SK-N-SH (cell line): ENCODE data around the gene PRR19. TPM values are rescaled to one million over a fixed set of nuclear protein-coding genes. Genes with fewer than 3 reads are reported as not detected.
A peak's percentile ranks its signal among the peaks of the same experiment; 100 is the strongest.
"Not testable (repeated sequence)": the region's sequence is repeated elsewhere in the genome, so short reads cannot be mapped to it uniquely, and the experiment has no call there.

ENCODE experiments used
- CTCF ChIA-PET: fragments of 300-600, 350-600 bp; formaldehyde crosslinking; extraction: SDS; loops from one replicate; lab custom pipeline; 2021; lab: Yijun Ruan, JAX
- POLR2A ChIA-PET: fragments of 350-600 bp; sonication (Branson Sonifier 250); formaldehyde crosslinking; extraction: SDS; loops from one replicate; lab custom pipeline; 2020; ENCODE audit warnings: antibody characterized with exemption, inconsistent platforms; lab: Yijun Ruan, JAX
- DNase-seq: peaks from one replicate; pipeline ENCODE4 v3.0.0; 2012
- H2AFZ ChIP-seq: fragments of 200-600 bp; sonication (generic); 2 replicates; pipeline ENCODE4 v1.8.1; 2016; ENCODE audit warnings: antibody characterized with exemption, mild to moderate bottlenecking, low read depth
- H3F3A ChIP-seq: fragments of 200-600 bp; sonication (generic); replicated peaks from 2 replicates; pipeline ENCODE3; 2016; ENCODE audit warnings: antibody characterized with exemption, mild to moderate bottlenecking; ENCODE audit not compliant: insufficient read depth
- H3K27ac ChIP-seq, 2 experiments: fragments of 200-500 bp in 1 of 2; fragments of 200-600 bp in 1 of 2; sonication (Bioruptor generic) in 1 of 2; sonication (generic), shearing (Covaris generic) in 1 of 2; 2 replicates each; pipeline versions ENCODE4 v1.5.1 to v1.6.1; 2014 to 2016; ENCODE audit warnings: low read depth in 2 of 2, inconsistent platforms in 1 of 2, low read length in 1 of 2, mild to moderate bottlenecking in 1 of 2, mixed read lengths in 1 of 2
- H3K27me3 ChIP-seq: fragments of 200-600 bp; sonication (generic), shearing (Covaris generic); 2 replicates; pipeline ENCODE4 v1.6.1; 2016; ENCODE audit warnings: mixed run types; ENCODE audit not compliant: insufficient read depth
- H3K36me3 ChIP-seq, 2 experiments: fragments of 200-500 bp in 1 of 2; fragments of 200-600 bp in 1 of 2; sonication (Bioruptor generic) in 1 of 2; sonication (generic) in 1 of 2; replicated peaks in 1 of 2; 2 replicates each; pipeline versions ENCODE3 to v1.5.1; 2014 to 2016; ENCODE audit warnings: low read length in 1 of 2, mild to moderate bottlenecking in 1 of 2; ENCODE audit not compliant: insufficient read depth in 2 of 2, control insufficient read depth in 1 of 2
- H3K4me1 ChIP-seq, 2 experiments: fragments of 200-500 bp in 1 of 2; fragments of 200-600 bp in 1 of 2; sonication (Bioruptor generic) in 1 of 2; sonication (generic), shearing (Covaris generic) in 1 of 2; 2 replicates each; pipeline versions ENCODE4 v1.5.1 to v1.6.1; 2014 to 2016; ENCODE audit warnings: low read depth in 1 of 2, low read length in 1 of 2, mixed run types in 1 of 2; ENCODE audit not compliant: insufficient read depth in 2 of 2, control insufficient read depth in 1 of 2
- H3K4me2 ChIP-seq: fragments of 200-600 bp; sonication (generic), shearing (Covaris generic); 2 replicates; pipeline ENCODE4 v1.6.1; 2017; ENCODE audit warnings: mixed run types
- H3K4me3 ChIP-seq, 2 experiments: fragments of 200-500 bp in 1 of 2; fragments of 200-600 bp in 1 of 2; sonication (Bioruptor generic) in 1 of 2; sonication (generic), shearing (Covaris generic) in 1 of 2; 2 replicates each; pipeline versions ENCODE4 v1.5.1 to v1.8.1; 2014 to 2016; ENCODE audit warnings: low read depth in 2 of 2, inconsistent platforms in 1 of 2, low read length in 1 of 2, mild to moderate bottlenecking in 1 of 2, mixed read lengths in 1 of 2, moderate library complexity in 1 of 2
- H3K79me2 ChIP-seq: fragments of 200-600 bp; sonication (generic); 2 replicates; pipeline ENCODE4 v1.8.1; 2017; ENCODE audit warnings: mild to moderate bottlenecking; ENCODE audit not compliant: insufficient read depth
- H3K9ac ChIP-seq: fragments of 200-600 bp; sonication (generic); 2 replicates; pipeline ENCODE4 v1.6.1; 2017; ENCODE audit warnings: mixed run types
- H3K9me2 ChIP-seq: fragments of 200-600 bp; sonication (generic); 2 replicates; pipeline ENCODE4 v1.6.1; 2017; ENCODE audit warnings: mixed run types
- H3K9me3 ChIP-seq: fragments of 200-600 bp; sonication (generic); 2 replicates; pipeline ENCODE4 v1.6.1; 2017; ENCODE audit warnings: mixed run types, mild to moderate bottlenecking, moderate library complexity
- H4K20me1 ChIP-seq: fragments of 200-600 bp; sonication (generic); 2 replicates; pipeline ENCODE4 v1.6.1; 2017; ENCODE audit warnings: mild to moderate bottlenecking, mixed run types; ENCODE audit not compliant: insufficient read depth
- GABPA ChIP-seq: IDR thresholded peaks from 2 replicates; pipeline ENCODE4 v1.4.0; 2012; ENCODE audit warnings: low read depth, mild to moderate bottlenecking
- MEF2A ChIP-seq: IDR thresholded peaks from 2 replicates; pipeline ENCODE4 v1.4.0; 2012; ENCODE audit warnings: low read depth, borderline replicate concordance
- PBX3 ChIP-seq: IDR thresholded peaks from 2 replicates; pipeline ENCODE4; 2012
- POLR2AphosphoS5 ChIP-seq: IDR thresholded peaks from 2 replicates; pipeline ENCODE4 v1.6.1; 2012; ENCODE audit warnings: low read depth, low read length
- RCOR1 ChIP-seq: fragments of 150-350 bp; IDR thresholded peaks from 2 replicates; pipeline ENCODE4 v1.6.1; 2017; ENCODE audit warnings: antibody characterized with exemption, low read length
- TCF12 ChIP-seq: IDR thresholded peaks from 2 replicates; pipeline ENCODE4 v1.4.0; 2012
- WGBS: methylation state at CpG from one replicate; pipeline ENCODE4 v1.1.6; 2017; ENCODE audit warnings: low lambda C conversion rate; 5-methylcytosine and 5-hydroxymethylcytosine counted together
- polyA plus RNA-seq, 3 experiments: library from polyadenylated mRNA; depleted of rRNA; stranded (reverse); fragments of >200 nt; gene quantifications; 2 replicates each; pipeline ENCODE4 v1.2.3, GENCODE V29; 2012
- TF ChIP-seq, protein P1 (sequence below): IDR thresholded peaks from 2 replicates; pipeline ENCODE4 v1.4.0; 2012; ENCODE audit warnings: low read depth, borderline replicate concordance
- TF ChIP-seq, protein P2 (sequence below): IDR thresholded peaks from 2 replicates; pipeline ENCODE4 v1.6.1; 2012; ENCODE audit warnings: mild to moderate bottlenecking, low read depth, low read length, moderate library complexity

PRR19 gene
- polyA plus RNA-seq, 1 of the 3 experiments (the other 2 are of a cell fraction) = 1.3 TPM

DNA sequence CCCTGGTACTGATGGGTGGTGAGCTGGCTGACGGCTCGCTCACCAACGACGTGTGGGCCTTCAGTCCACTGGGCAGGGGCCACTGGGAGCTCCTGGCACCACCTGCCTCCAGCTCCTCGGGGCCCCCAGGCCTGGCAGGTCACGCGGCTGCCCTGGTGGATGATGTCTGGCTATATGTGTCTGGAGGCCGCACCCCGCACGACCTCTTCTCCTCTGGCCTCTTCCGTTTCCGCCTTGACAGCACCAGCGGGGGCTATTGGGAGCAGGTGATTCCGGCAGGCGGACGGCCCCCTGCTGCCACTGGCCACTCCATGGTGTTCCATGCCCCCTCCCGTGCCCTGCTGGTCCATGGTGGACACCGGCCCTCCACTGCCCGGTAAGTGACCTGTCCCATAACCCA, 34.0 kb downstream of the PRR19 start:
- DNase-seq = no peak
- Histone ChIP-seq H3F3A (no peaks in the 10 kb centered on the region), H3K9me3 (no peaks in the 10 kb centered on the region), H3K4me3 (no peak overlapping the region), H3K9me2 (no peaks in the 10 kb centered on the region), H4K20me1 (no peaks in the 10 kb centered on the region), H3K4me2 (no peak overlapping the region), H3K79me2 (no peaks in the 10 kb centered on the region), H3K4me1 (no peaks in the 10 kb centered on the region), H3K9ac (no peak overlapping the region), H3K36me3 (peaks cover 8 to 9% of the 10 kb centered on the region in 2 experiments), H3K27me3 (no peaks in the 10 kb centered on the region), H3K27ac (no peak overlapping the region), H2AFZ (no peak overlapping the region)
- WGBS = 97% methylated on average over 16 of the region's 19 CpGs
- no peak for TF ChIP-seq RCOR1
- TF ChIP-seq, protein P1, sequence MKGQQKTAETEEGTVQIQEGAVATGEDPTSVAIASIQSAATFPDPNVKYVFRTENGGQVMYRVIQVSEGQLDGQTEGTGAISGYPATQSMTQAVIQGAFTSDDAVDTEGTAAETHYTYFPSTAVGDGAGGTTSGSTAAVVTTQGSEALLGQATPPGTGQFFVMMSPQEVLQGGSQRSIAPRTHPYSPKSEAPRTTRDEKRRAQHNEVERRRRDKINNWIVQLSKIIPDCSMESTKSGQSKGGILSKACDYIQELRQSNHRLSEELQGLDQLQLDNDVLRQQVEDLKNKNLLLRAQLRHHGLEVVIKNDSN = no peak
- TF ChIP-seq, protein P2, sequence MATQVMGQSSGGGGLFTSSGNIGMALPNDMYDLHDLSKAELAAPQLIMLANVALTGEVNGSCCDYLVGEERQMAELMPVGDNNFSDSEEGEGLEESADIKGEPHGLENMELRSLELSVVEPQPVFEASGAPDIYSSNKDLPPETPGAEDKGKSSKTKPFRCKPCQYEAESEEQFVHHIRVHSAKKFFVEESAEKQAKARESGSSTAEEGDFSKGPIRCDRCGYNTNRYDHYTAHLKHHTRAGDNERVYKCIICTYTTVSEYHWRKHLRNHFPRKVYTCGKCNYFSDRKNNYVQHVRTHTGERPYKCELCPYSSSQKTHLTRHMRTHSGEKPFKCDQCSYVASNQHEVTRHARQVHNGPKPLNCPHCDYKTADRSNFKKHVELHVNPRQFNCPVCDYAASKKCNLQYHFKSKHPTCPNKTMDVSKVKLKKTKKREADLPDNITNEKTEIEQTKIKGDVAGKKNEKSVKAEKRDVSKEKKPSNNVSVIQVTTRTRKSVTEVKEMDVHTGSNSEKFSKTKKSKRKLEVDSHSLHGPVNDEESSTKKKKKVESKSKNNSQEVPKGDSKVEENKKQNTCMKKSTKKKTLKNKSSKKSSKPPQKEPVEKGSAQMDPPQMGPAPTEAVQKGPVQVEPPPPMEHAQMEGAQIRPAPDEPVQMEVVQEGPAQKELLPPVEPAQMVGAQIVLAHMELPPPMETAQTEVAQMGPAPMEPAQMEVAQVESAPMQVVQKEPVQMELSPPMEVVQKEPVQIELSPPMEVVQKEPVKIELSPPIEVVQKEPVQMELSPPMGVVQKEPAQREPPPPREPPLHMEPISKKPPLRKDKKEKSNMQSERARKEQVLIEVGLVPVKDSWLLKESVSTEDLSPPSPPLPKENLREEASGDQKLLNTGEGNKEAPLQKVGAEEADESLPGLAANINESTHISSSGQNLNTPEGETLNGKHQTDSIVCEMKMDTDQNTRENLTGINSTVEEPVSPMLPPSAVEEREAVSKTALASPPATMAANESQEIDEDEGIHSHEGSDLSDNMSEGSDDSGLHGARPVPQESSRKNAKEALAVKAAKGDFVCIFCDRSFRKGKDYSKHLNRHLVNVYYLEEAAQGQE = no peak
- TF ChIP-seq MEF2A = no peak
- no peak for TF ChIP-seq GABPA
- no peak for TF ChIP-seq POLR2AphosphoS5
- ChIA-PET CTCF (interaction anchor here (0.8 kb wide), 1 partner anchor 9 kb away, joined by 3 read pairs; no protein-coding TSS in a partner anchor), POLR2A (no interaction called here)

DNA sequence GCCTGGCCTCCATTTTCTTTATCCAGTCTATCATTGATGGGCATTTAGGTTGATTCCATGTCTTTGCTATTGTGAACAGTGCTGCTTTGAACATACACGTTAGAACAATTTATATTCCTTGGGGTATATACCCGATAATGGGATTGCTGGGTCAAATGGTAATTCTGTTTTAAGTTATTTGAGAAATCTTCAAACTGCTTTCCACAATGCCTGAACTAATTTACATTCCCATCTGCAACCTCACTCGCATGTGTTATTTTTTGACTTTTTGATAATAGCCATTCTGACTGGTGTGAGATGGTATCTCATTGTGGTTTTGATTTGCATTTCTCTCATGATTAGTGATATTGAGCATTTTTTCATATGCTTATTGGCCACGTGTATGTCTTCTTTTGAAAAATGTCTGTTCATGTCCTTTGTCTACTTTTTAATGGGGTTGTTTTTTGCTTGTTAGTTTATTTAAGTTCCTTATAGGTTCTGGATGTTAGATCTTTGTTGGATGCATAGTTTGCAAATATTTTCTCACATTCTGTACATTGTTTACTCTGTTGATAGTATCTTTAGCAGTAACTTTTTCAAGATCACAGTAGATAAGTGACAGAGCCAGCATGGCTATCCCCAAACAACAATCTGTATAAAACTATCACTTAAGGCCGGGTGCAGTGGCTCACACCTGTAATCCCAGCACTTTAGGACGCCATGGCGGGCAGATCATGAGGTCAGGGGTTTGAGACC, 37.4 kb downstream of the PRR19 start:
- WGBS = 85% methylated on average over 7 of the region's 7 CpGs
- POLR2A ChIA-PET, H3K27ac ChIP-seq, H3K79me2 ChIP-seq, DNase-seq, H3K9ac ChIP-seq, H3K36me3 ChIP-seq, H3K9me2 ChIP-seq, H4K20me1 ChIP-seq, H3F3A ChIP-seq, H3K9me3 ChIP-seq, H3K27me3 ChIP-seq, H3K4me1 ChIP-seq, H2AFZ ChIP-seq, H3K4me3 ChIP-seq, H3K4me2 ChIP-seq: not testable (repeated sequence)
- TF ChIP-seq PBX3 = 0 out of 2 replicates have a peak, but pooled peaks have one; percentile 12
- TF ChIP-seq TCF12 = peak; percentile 36
- CTCF ChIA-PET = interaction anchor here (0.6 kb wide), 1 partner anchor 9 kb away, joined by 3 read pairs; no protein-coding TSS in a partner anchor

DNA sequence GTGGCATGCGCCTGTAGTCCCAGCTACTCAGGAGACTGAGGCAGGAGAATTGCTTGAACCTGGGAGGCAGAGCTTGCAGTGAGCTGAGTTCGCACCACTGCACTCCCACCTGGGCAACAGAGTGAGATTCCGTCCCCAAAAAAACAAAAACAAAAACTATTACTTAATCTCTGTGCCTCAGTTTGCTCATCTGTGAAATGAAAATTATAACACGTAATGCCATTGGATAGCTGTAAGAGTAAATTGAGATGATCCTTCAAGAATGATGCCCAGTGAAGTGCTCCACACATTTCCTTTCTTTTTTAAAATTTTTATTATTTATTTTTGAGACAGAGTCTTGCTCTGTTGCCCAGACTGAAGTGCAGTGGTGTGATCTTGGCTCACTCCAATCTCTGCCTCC, 38.0 kb downstream of the PRR19 start:
- H3K79me2 ChIP-seq, H3K9ac ChIP-seq, H3K4me3 ChIP-seq, DNase-seq, H4K20me1 ChIP-seq, POLR2A ChIA-PET, H3K27ac ChIP-seq, H3K4me2 ChIP-seq, H3K27me3 ChIP-seq, H2AFZ ChIP-seq, H3K4me1 ChIP-seq, H3F3A ChIP-seq, H3K9me2 ChIP-seq, H3K9me3 ChIP-seq: not testable (repeated sequence)
- peaks cover 8 to 12% of the 10 kb centered on the region in 2 experiments for H3K36me3 ChIP-seq
- CTCF ChIA-PET = interaction anchor here (0.6 kb wide), 1 partner anchor 9 kb away, joined by 3 read pairs; no protein-coding TSS in a partner anchor
- 94% methylated on average over 4 of the region's 4 CpGs for WGBS
